GDM1 (cell line): Measurements from ENCODE around the gene FCRLB.
"Not testable (repeated sequence)": the region's sequence is repeated elsewhere in the genome, so short reads cannot be mapped to it uniquely, and the experiment has no call there.

Source experiments
- DNase-seq: peaks from one replicate; lab custom pipeline; 2025; lab: John Stamatoyannopoulos, UW

Gene FCRLB

GRCh38 chr1:161719325-161719611 lies 2.1 kb upstream of the FCRLB start:
- DNase-seq, result no peak

GRCh38 chr1:161720422-161720821 lies 922 bp upstream of the FCRLB start:
- DNase-seq, result no peak

GRCh38 chr1:161721738-161722343 lies 497 bp downstream of the FCRLB start:
- peak; percentile 63 for DNase-seq

GRCh38 chr1:161722406-161722805 lies 1.1 kb downstream of the FCRLB start:
- DNase-seq, result no peak

GRCh38 chr1:161723459-161724141 lies 2.3 kb downstream of the FCRLB start:
- DNase-seq, result no peak

GRCh38 chr1:161725258-161725907 lies 4.0 kb downstream of the FCRLB start:
- not testable (repeated sequence) for DNase-seq

GRCh38 chr1:161725908-161726472 lies 4.6 kb downstream of the FCRLB start:
- peak; percentile 38 for DNase-seq

GRCh38 chr1:161726473-161727255 lies 5.3 kb downstream of the FCRLB start:
- DNase-seq, result peak; percentile 61

- DNase-seq, result peak; percentile 7
Observed at GRCh38 chr1:161727256-161727924, 6.0 kb downstream of the FCRLB start.

- DNase-seq, result no peak
Observed at GRCh38 chr1:161728376-161729226, 7.3 kb downstream of the FCRLB start.

- no peak for DNase-seq
Observed at GRCh38 chr1:161730050-161730564, 8.8 kb downstream of the FCRLB start.

GRCh38 chr1:161731241-161731640 lies 9.9 kb downstream of the FCRLB start:
- no peak for DNase-seq

GRCh38 chr1:161731981-161732718 lies 10.8 kb downstream of the FCRLB start:
- DNase-seq, result no peak

- DNase-seq, result no peak
Observed at GRCh38 chr1:161733526-161733925, 12.2 kb downstream of the FCRLB start.

- DNase-seq, result no peak
Observed at GRCh38 chr1:161735837-161736236, 14.5 kb downstream of the FCRLB start.

GRCh38 chr1:161736335-161736969 lies 15.1 kb downstream of the FCRLB start:
- no peak for DNase-seq

- no peak for DNase-seq
Observed at GRCh38 chr1:161737625-161738024, 16.3 kb downstream of the FCRLB start.

GRCh38 chr1:161738627-161739287 lies 17.4 kb downstream of the FCRLB start:
- DNase-seq, result peak; percentile 83
